GM19452 (cell line): ENCODE results near the gene CRCP.

Experiments
- ATAC-seq: cut with Tn5 transposase; IDR thresholded peaks from one replicate; pipeline ENCODE4 v1.9.1; 2021; ENCODE audit not compliant: unreplicated experiment

Gene CRCP

DNA sequence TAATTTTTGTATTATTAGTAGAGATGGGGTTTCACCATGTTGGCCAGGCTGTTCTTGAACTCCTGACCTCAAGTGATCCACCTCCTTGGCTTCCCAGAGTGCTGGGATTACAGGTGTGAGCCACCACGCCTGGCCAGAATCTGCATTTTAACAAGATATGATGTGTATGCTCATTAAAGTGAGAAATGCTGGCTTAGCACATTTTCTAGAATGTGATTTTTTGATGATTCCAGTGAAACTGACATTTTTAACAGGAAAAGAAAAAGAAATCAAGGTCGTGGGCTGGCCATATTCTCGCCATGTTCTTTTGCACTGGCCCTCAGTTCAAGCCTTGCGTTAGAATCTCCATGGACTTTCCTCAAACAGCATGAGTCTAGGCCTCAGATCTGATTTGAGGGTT, 72.3 kb downstream of the CRCP start:
- ATAC-seq: no peak

DNA sequence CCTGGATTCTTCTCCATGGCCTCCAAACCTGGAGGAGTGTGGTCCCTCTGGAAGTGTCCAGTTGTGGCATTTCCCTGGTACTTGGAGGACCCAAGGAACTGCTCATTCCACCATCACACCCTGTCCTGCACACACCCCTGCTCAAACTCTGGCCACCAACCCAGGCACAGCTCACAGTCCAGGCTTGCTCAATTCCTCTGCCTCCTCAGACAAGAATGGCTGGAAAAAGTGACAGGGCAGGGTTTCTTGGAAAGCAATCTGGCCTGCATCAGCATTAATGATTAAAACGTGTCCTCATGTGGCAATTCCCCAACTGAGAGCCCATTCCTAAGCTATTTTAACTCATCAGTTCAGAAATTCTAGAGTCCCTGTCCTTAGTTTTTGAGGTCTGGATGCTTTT, 73.3 kb downstream of the CRCP start:
- ATAC-seq: no peak

- ATAC-seq: no peak
These were observed 74.0 kb downstream of the CRCP start for GRCh38 chr7:66188645-66189044.

- no peak for ATAC-seq
These were observed 75.3 kb downstream of the CRCP start for GRCh38 chr7:66189695-66190503.

DNA sequence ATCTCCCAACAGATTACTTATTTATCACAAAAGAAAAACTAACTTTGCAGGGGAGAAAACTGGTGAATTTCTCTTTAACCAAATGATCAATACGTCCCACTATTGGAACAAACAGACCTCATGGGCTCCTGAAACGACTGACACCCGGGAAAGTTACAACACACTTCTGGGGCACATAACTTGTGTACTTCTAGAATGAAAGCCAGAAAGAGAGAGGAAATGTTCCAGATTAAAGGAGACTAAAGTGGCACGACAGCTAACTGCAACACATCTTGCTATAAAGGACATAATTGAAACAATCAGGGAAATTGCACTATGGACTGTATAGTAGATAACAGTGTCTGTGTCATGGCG, 75.8 kb downstream of the CRCP start:
- no peak for ATAC-seq

- no peak for ATAC-seq
These were observed 78.6 kb downstream of the CRCP start for GRCh38 chr7:66193146-66193725.

- ATAC-seq: no peak
These were observed 83.8 kb downstream of the CRCP start for GRCh38 chr7:66198469-66198868.

DNA sequence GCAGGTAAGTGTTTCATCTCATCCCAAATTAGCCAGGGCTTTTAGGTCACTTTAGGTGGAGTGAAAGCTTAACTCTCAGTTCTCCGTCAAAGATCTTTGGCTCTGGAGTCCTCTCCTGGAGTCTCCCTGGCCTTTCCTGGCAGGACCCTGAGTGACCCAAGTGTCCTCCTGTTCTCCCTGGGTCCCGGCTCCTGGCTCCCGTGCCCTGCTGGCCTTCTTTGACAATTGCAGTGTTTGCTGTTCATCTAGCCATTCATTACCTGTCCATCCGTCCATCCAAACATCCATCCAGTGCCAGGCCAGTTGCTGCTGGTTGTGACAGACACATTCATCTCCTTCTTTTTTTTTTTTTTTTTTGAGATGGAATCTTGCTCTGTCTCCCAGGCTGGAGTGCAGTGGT, 84.3 kb downstream of the CRCP start:
- ATAC-seq: no peak

DNA sequence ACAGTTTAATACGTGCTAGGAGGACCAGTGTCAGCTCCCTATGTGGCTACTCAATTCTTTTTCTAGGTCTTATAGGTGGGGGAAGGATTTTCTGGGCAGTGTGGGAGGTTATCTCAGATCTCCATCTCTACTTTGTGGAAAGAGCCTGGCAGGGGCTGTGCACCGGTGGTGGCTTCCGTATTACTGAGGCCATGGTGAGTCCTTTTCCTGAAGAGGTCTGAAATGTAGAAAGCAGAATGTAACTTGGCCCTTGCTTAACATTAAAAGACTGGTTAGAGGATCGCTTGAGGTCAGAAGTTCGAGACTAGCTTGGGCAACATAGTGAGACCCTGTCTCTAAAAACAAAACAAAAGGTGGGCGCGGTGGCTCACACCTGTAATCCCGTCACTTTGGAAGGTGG, 87.8 kb downstream of the CRCP start:
- ATAC-seq: no peak
